ENCODE data around the gene ARSA. TPM values are rescaled to one million over a fixed set of nuclear protein-coding genes. Genes with fewer than 3 reads are reported as not detected.
A peak's percentile ranks its signal among the peaks of the same experiment; 100 is the strongest.

The ARSA gene
- total and polyA plus RNA-seq, 2 of the 13 experiments (the other 11 are each of a cell fraction or from before 2014, with no cell fraction given), result 9.0 to 11.5 TPM

DNA sequence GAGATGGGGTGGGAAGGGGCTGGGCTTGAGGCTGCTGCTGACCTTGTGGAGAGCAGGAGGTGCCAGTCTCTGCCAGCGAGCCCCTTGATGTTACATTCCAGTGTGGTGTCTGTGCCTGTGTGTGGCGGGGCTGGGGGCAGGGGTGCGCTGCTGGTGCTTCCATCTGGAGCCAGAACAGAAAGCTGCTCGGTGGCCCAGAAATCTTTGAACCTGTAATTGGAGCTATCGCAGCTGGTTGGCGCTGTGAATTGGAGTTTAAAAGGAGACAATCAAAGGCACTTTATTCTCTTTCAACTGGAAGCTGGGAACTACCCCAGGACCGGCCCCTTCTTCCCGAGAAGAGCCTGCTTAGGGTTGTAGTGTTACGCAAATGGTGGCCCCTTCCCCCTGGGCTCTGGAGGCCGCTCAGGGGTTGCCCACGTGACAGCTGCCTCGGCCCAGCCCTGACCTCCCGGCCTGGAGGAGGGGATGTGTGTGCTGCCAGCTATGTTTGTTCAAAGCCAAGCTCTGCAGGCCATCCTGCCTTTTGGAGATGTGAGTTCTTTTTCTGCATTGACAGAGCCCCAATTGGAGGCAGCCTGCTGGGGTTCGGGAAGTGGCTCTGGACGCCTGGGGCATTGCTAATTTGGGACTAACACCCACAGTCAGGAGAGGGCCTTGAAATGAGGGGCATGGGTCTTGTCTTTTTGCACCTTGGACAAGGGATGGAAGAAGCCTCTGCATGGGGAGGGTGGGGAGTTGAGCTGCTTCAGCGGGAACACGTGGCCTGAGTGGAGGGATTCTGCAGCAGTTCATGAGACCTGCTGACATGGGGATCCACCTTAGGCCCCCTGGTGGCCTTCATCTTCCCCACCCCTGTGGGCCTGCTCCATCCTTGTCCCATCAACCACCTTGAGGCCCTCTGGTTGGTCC lies 14.0 kb upstream of the ARSA start (continued):
- TF ChIP-seq ZNF235 (CRISPR knock-in tag; IDR thresholded peaks at IDR 0.05; ENCODE audit: borderline replicate concordance) (no peak), KDM2A (CRISPR knock-in tag; IDR thresholded peaks at IDR 0.05; ENCODE audit: borderline replicate concordance, low read depth) (peak; percentile 62; the same call in 1 of the 2 replicates), POLR2AphosphoS5 (IDR thresholded peaks at IDR 0.05; ENCODE audit: low read depth, low read length) (peak; percentile 68; the same call in 1 of the 2 replicates), ZNF264 (CRISPR knock-in tag; IDR thresholded peaks at IDR 0.05) (peak; percentile 86), RXRA (CRISPR knock-in tag; IDR thresholded peaks at IDR 0.05) (peak; percentile 95), ZBTB7A (CRISPR knock-in tag; IDR thresholded peaks at IDR 0.05) (peak; percentile 53; the same call in 1 of the 2 replicates), ZSCAN20 (CRISPR knock-in tag; IDR thresholded peaks at IDR 0.05; ENCODE audit: borderline replicate concordance) (0 out of 2 replicates have a peak, but pooled peaks have one; percentile 60), ZNF501 (CRISPR knock-in tag; IDR thresholded peaks at IDR 0.05) (0 out of 2 replicates have a peak, but pooled peaks have one; percentile 5)
- TF ChIP-seq, protein P1, sequence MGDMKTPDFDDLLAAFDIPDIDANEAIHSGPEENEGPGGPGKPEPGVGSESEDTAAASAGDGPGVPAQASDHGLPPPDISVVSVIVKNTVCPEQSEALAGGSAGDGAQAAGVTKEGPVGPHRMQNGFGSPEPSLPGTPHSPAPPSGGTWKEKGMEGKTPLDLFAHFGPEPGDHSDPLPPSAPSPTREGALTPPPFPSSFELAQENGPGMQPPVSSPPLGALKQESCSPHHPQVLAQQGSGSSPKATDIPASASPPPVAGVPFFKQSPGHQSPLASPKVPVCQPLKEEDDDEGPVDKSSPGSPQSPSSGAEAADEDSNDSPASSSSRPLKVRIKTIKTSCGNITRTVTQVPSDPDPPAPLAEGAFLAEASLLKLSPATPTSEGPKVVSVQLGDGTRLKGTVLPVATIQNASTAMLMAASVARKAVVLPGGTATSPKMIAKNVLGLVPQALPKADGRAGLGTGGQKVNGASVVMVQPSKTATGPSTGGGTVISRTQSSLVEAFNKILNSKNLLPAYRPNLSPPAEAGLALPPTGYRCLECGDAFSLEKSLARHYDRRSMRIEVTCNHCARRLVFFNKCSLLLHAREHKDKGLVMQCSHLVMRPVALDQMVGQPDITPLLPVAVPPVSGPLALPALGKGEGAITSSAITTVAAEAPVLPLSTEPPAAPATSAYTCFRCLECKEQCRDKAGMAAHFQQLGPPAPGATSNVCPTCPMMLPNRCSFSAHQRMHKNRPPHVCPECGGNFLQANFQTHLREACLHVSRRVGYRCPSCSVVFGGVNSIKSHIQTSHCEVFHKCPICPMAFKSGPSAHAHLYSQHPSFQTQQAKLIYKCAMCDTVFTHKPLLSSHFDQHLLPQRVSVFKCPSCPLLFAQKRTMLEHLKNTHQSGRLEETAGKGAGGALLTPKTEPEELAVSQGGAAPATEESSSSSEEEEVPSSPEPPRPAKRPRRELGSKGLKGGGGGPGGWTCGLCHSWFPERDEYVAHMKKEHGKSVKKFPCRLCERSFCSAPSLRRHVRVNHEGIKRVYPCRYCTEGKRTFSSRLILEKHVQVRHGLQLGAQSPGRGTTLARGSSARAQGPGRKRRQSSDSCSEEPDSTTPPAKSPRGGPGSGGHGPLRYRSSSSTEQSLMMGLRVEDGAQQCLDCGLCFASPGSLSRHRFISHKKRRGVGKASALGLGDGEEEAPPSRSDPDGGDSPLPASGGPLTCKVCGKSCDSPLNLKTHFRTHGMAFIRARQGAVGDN (CRISPR knock-in tag; IDR thresholded peaks at IDR 0.05), result peak; percentile 98
- TF ChIP-seq, protein P2, sequence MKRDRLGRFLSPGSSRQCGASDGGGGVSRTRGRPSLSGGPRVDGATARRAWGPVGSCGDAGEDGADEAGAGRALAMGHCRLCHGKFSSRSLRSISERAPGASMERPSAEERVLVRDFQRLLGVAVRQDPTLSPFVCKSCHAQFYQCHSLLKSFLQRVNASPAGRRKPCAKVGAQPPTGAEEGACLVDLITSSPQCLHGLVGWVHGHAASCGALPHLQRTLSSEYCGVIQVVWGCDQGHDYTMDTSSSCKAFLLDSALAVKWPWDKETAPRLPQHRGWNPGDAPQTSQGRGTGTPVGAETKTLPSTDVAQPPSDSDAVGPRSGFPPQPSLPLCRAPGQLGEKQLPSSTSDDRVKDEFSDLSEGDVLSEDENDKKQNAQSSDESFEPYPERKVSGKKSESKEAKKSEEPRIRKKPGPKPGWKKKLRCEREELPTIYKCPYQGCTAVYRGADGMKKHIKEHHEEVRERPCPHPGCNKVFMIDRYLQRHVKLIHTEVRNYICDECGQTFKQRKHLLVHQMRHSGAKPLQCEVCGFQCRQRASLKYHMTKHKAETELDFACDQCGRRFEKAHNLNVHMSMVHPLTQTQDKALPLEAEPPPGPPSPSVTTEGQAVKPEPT (CRISPR knock-in tag; IDR thresholded peaks at IDR 0.05; ENCODE audit: low read depth), result peak; percentile 18; the same call in 1 of the 2 replicates
- TF ChIP-seq, protein P3, sequence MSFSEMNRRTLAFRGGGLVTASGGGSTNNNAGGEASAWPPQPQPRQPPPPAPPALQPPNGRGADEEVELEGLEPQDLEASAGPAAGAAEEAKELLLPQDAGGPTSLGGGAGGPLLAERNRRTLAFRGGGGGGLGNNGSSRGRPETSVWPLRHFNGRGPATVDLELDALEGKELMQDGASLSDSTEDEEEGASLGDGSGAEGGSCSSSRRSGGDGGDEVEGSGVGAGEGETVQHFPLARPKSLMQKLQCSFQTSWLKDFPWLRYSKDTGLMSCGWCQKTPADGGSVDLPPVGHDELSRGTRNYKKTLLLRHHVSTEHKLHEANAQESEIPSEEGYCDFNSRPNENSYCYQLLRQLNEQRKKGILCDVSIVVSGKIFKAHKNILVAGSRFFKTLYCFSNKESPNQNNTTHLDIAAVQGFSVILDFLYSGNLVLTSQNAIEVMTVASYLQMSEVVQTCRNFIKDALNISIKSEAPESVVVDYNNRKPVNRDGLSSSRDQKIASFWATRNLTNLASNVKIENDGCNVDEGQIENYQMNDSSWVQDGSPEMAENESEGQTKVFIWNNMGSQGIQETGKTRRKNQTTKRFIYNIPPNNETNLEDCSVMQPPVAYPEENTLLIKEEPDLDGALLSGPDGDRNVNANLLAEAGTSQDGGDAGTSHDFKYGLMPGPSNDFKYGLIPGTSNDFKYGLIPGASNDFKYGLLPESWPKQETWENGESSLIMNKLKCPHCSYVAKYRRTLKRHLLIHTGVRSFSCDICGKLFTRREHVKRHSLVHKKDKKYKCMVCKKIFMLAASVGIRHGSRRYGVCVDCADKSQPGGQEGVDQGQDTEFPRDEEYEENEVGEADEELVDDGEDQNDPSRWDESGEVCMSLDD (CRISPR knock-in tag; IDR thresholded peaks at IDR 0.05; ENCODE audit: borderline replicate concordance), result 0 out of 2 replicates have a peak, but pooled peaks have one; percentile 73
- TF ChIP-seq, protein P4, sequence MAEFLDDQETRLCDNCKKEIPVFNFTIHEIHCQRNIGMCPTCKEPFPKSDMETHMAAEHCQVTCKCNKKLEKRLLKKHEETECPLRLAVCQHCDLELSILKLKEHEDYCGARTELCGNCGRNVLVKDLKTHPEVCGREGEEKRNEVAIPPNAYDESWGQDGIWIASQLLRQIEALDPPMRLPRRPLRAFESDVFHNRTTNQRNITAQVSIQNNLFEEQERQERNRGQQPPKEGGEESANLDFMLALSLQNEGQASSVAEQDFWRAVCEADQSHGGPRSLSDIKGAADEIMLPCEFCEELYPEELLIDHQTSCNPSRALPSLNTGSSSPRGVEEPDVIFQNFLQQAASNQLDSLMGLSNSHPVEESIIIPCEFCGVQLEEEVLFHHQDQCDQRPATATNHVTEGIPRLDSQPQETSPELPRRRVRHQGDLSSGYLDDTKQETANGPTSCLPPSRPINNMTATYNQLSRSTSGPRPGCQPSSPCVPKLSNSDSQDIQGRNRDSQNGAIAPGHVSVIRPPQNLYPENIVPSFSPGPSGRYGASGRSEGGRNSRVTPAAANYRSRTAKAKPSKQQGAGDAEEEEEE (CRISPR knock-in tag; IDR thresholded peaks at IDR 0.05; ENCODE audit: borderline replicate concordance), result no peak
- TF ChIP-seq, protein P5, sequence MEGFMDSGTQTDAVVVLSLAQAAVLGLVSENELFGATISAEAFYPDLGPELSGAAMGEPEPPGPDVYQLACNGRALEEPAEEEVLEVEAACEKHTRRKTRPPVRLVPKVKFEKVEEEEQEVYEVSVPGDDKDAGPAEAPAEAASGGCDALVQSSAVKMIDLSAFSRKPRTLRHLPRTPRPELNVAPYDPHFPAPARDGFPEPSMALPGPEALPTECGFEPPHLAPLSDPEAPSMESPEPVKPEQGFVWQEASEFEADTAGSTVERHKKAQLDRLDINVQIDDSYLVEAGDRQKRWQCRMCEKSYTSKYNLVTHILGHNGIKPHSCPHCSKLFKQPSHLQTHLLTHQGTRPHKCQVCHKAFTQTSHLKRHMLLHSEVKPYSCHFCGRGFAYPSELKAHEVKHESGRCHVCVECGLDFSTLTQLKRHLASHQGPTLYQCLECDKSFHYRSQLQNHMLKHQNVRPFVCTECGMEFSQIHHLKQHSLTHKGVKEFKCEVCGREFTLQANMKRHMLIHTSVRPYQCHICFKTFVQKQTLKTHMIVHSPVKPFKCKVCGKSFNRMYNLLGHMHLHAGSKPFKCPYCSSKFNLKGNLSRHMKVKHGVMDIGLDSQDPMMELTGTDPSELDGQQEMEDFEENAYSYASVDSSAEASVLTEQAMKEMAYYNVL (CRISPR knock-in tag; IDR thresholded peaks at IDR 0.05; ENCODE audit: borderline replicate concordance), result peak; percentile 84; the same call in 1 of the 2 replicates

All from HepG2 (cell line).